Chondrocyte (in vitro differentiated cells): ENCODE results near the gene KRT72. TPM values are rescaled to one million over a fixed set of nuclear protein-coding genes. Genes with fewer than 3 reads are reported as not detected.

Source experiments
- DNase-seq: peaks from one replicate; pipeline ENCODE4 v3.0.0; 2021; ENCODE audit warnings: mixed read lengths, low spot score
- H3K27ac Mint-ChIP-seq: one replicate; pipeline ENCODE4 v1.8.0; 2021; ENCODE audit warnings: mild to moderate bottlenecking, moderate library complexity, mixed read lengths; ENCODE audit not compliant: unreplicated experiment
- H3K27me3 Mint-ChIP-seq: 2 replicates; pipeline ENCODE4 v1.8.0; 2021; ENCODE audit warnings: low read depth, mixed read lengths
- H3K36me3 Mint-ChIP-seq: 2 replicates; pipeline ENCODE4 v1.8.0; 2021; ENCODE audit warnings: low read depth, mixed read lengths
- H3K4me1 Mint-ChIP-seq: 2 replicates; pipeline ENCODE4 v1.8.0; 2021; ENCODE audit warnings: low read depth, mild to moderate bottlenecking, mixed read lengths
- H3K4me3 Mint-ChIP-seq: one replicate; pipeline ENCODE4 v1.8.0; 2021; ENCODE audit warnings: mild to moderate bottlenecking, moderate library complexity, mixed read lengths; ENCODE audit not compliant: unreplicated experiment
- H3K9me3 Mint-ChIP-seq: 2 replicates; pipeline ENCODE4 v1.8.0; 2021; ENCODE audit warnings: low read depth, mixed read lengths
- total RNA-seq: library from RNA; stranded (reverse); gene quantifications from 3 replicates; pipeline ENCODE4 v1.2.1, GENCODE V29; 2021
- TF ChIP-seq, protein P1 (sequence below): fragments of 200-600 bp; sonication (generic); IDR thresholded peaks from 2 replicates; pipeline ENCODE4 v1.5.0; 2021; ENCODE audit warnings: antibody characterized with exemption, mild to moderate bottlenecking, moderate library complexity

KRT72 gene
- total RNA-seq, 1 donor from 2014 or later: not detected

DNA sequence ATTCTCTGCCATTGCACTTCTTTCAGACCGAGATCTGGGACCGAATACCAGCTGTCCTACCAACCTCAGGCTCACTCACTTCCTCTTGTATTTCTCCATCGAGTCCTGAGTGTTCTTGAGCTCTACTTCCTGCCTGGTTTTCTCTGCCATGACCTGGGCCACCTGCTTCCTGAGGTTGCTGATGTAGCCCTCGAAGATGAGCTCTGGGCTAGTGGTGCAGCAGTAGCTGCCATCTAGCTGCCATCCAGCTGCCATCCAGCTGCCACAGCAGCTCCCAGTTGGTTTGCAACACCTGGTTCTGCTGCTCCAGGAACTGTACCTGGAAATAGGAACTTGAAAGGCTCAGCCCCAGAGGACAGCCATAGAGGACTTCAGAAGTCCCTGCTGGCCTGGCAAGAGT, 32.1 kb upstream of the KRT72 start:
- TF ChIP-seq, protein P1, sequence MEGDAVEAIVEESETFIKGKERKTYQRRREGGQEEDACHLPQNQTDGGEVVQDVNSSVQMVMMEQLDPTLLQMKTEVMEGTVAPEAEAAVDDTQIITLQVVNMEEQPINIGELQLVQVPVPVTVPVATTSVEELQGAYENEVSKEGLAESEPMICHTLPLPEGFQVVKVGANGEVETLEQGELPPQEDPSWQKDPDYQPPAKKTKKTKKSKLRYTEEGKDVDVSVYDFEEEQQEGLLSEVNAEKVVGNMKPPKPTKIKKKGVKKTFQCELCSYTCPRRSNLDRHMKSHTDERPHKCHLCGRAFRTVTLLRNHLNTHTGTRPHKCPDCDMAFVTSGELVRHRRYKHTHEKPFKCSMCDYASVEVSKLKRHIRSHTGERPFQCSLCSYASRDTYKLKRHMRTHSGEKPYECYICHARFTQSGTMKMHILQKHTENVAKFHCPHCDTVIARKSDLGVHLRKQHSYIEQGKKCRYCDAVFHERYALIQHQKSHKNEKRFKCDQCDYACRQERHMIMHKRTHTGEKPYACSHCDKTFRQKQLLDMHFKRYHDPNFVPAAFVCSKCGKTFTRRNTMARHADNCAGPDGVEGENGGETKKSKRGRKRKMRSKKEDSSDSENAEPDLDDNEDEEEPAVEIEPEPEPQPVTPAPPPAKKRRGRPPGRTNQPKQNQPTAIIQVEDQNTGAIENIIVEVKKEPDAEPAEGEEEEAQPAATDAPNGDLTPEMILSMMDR: no peak
- no peaks in the 10 kb centered on the region for H3K36me3 Mint-ChIP-seq
- no peak overlapping the region for H3K4me3 Mint-ChIP-seq
- peaks cover 53% of the 10 kb centered on the region for H3K27me3 Mint-ChIP-seq
- H3K27ac Mint-ChIP-seq: no peak overlapping the region
- peaks cover 5% of the 10 kb centered on the region for H3K4me1 Mint-ChIP-seq
- no peaks in the 10 kb centered on the region for H3K9me3 Mint-ChIP-seq
- no peak for DNase-seq

DNA sequence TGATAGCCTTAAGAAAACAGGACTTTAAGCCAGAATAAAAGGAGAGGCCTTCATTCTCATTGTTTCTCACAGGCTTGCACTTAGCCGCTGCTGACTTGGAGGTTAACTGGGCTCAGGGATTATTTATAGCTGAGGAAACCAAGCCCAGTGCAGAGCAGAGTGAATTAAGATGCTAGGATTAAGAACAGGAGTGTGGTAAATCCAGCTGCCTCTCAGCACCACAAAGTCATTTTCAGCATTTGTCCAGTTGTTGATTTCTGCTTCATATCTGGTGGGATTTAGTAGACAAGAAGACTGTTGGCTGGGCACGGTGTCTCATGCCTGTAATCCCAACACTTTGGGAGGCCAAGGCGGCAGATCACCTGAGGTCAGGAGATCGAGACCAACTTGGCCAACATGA, 31.4 kb upstream of the KRT72 start:
- Mint-ChIP-seq H3K4me3 (no peak overlapping the region), H3K9me3 (no peaks in the 10 kb centered on the region), H3K4me1 (peaks cover 5% of the 10 kb centered on the region), H3K36me3 (no peaks in the 10 kb centered on the region), H3K27ac (no peak overlapping the region), H3K27me3 (peaks cover 55% of the 10 kb centered on the region)
- no peak for DNase-seq
- TF ChIP-seq, protein P1: no peak

DNA sequence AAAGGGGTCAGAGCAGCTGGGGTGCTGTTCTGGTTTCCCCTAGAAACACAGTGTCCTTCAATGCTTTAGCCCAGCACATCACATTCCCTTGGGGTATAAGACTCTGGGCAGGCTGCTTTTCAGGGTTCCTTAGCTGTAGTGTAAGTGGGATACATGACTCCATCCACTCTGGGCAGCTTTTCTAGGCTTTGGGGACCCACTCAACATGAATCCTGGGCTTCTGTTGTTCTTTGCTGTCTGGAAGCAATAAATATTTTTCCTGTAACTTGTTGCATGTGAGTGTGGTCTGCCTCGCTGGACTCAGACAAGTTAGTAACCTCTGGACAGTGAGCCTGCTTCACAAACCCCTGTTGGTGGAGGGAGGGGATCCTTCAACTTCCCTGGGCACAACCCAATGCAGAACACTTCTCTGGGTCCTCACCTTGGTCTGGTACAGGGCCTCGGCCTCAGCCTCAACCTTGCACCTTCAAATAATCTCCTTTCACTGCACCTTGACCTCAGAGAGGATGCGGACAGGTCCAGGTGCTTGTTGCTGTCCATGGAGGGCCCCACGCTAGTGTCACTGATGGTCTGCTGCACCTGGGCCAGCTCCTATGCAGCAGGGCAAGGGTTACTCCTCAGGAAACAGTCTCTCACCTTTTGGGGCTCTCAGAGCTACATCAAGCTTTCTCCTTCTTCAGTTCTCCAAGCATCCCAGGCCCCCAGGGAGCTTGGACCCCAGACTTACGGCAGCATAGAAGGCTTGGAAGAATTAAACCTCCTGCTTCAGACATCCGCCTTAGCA, 30.6 kb upstream of the KRT72 start:
- Mint-ChIP-seq H3K4me1 (peaks cover 5% of the 10 kb centered on the region), H3K27ac (no peak overlapping the region), H3K36me3 (no peaks in the 10 kb centered on the region), H3K27me3 (peaks cover 58% of the 10 kb centered on the region), H3K9me3 (no peaks in the 10 kb centered on the region), H3K4me3 (no peak overlapping the region)
- no peak for DNase-seq
- TF ChIP-seq, protein P1: no peak

DNA sequence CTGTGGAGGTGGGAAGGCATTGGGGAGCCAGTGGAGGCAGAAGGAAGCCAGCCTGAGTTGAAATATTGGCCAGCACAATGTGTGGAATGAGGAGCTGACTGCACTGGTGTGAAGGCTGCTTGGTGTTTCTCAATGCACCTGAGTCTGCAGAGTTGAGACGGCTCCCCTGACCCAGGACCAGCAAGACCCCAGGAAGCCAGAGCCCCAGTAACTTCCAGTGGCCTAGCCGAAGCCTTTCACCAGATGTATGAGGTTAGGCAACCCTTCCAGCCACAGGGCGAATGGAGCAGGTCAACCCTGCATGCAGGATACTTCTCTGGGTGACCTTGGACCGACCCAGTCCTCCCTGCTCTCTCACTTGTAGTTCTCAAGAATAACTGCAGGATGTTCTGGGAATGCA, 30.0 kb upstream of the KRT72 start:
- Mint-ChIP-seq H3K36me3 (no peaks in the 10 kb centered on the region), H3K27ac (no peak overlapping the region), H3K4me1 (peaks cover 5% of the 10 kb centered on the region), H3K4me3 (no peak overlapping the region), H3K9me3 (no peaks in the 10 kb centered on the region), H3K27me3 (peaks cover 60% of the 10 kb centered on the region)
- DNase-seq: no peak
- TF ChIP-seq, protein P1: no peak

DNA sequence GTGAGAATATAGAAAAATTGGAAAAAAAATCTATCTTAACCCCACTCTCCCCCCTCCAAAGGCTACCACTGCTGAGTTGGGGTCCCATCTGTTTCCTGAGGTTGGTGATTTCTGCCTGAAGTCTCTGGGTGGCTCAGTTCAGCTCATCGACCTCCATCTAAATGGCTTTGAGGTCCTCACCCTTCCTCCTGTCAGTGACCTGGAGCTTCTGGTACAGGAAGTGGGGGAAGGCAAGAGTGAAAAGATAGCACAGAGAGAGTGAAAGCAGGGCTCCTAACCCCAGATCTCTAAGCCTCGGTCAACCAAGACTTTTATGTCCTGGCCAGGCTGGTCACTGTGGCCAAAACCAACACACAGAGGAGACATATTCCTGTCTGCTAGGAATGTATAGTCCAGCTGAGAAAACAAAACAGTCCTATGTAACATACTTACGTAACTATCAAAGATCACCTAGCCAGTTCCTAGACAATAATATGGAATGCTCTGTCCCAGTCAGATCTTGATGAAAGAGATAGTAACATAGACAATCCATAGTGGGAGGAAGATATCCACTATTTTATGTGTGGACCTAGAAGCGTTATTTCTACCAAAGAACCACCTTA, 29.4 kb upstream of the KRT72 start:
- H3K4me3 Mint-ChIP-seq: no peak overlapping the region
- TF ChIP-seq, protein P1: no peak
- peaks cover 5% of the 10 kb centered on the region for H3K4me1 Mint-ChIP-seq
- H3K27ac Mint-ChIP-seq: no peak overlapping the region
- no peak for DNase-seq
- H3K9me3 Mint-ChIP-seq: no peaks in the 10 kb centered on the region
- H3K36me3 Mint-ChIP-seq: no peaks in the 10 kb centered on the region
- peaks cover 66% of the 10 kb centered on the region for H3K27me3 Mint-ChIP-seq
